Sigmoid colon (tissue), 3 donors: Measurements from ENCODE around the gene TMEM40.

Source experiments
- POLR2A ChIP-seq, 2 donors: fragments of 450-650 bp; IDR thresholded peaks; one replicate each; pipeline ENCODE4 v1.6.1; 2016; ENCODE audit warnings: antibody characterized with exemption in 2 of 2, mild to moderate bottlenecking in 2 of 2, moderate library complexity in 2 of 2
- TF ChIP-seq, protein P1 (sequence below), 4 experiments: fragments of 450-650 bp in 3 of 4; fragments of 200-600 bp in 1 of 4; IDR thresholded peaks; one replicate each; pipeline ENCODE4 v1.5.1; 2016 to 2019; ENCODE audit warnings: antibody characterized with exemption in 4 of 4, mild to moderate bottlenecking in 3 of 4, moderate library complexity in 2 of 4

- TF ChIP-seq, protein P1, sequence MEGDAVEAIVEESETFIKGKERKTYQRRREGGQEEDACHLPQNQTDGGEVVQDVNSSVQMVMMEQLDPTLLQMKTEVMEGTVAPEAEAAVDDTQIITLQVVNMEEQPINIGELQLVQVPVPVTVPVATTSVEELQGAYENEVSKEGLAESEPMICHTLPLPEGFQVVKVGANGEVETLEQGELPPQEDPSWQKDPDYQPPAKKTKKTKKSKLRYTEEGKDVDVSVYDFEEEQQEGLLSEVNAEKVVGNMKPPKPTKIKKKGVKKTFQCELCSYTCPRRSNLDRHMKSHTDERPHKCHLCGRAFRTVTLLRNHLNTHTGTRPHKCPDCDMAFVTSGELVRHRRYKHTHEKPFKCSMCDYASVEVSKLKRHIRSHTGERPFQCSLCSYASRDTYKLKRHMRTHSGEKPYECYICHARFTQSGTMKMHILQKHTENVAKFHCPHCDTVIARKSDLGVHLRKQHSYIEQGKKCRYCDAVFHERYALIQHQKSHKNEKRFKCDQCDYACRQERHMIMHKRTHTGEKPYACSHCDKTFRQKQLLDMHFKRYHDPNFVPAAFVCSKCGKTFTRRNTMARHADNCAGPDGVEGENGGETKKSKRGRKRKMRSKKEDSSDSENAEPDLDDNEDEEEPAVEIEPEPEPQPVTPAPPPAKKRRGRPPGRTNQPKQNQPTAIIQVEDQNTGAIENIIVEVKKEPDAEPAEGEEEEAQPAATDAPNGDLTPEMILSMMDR (IDR thresholded peaks at IDR 0.05): no peak
- TF ChIP-seq POLR2A (IDR thresholded peaks at IDR 0.05): no peak
These were observed 63.1 kb downstream of the TMEM40 start for GRCh38 chr3:12695916-12696315.
